ENCODE results near the gene SFTPB. TPM values are rescaled to one million over a fixed set of nuclear protein-coding genes. Genes with fewer than 3 reads are reported as not detected.

The SFTPB gene
- total RNA-seq, 1 experiment from 2014 or later, result 7.6 TPM

- TF ChIP-seq ZNF532 (CRISPR knock-in tag; IDR thresholded peaks at IDR 0.05; ENCODE audit: borderline replicate concordance), result no peak
- TF ChIP-seq ZNF232 (CRISPR knock-in tag; IDR thresholded peaks at IDR 0.05), result no peak
Measured at GRCh38 chr2:85652056-85652455, 15.9 kb downstream of the SFTPB start (continued).

DNA sequence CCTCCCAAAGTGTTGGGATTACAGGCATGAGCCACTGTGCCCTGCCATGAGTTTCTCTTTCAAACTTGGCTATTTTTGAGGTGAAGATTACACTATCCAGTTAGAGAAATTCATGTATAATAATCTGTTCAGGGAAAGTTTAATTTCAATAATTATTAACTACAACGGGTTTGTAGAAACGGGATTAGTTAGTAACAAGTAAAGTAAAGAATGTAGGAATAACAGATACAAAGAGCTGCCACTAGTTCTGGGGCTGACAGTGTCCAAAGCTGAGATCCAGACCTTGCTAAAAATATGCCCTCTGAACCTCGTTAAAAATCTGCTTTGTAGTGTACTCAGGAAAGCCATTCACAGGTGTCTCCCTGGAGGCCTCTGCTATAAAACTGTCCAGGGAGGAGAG, 16.9 kb downstream of the SFTPB start:
- Mint-ChIP-seq H3K27me3 (ENCODE audit: low read depth) (no peaks in the 10 kb centered on the region), H3K4me1 (peaks cover 5% of the 10 kb centered on the region), H3K4me3 (no peak overlapping the region), H3K9me3 (no peaks in the 10 kb centered on the region), H3K27ac (no peak overlapping the region), H3K36me3 (peaks cover 57% of the 10 kb centered on the region)
- ATAC-seq (no peak), DNase-seq (ENCODE audit: low spot score) (no peak)
- TF ChIP-seq USF2 (CRISPR knock-in tag; IDR thresholded peaks at IDR 0.05), result no peak
- no peak for TF ChIP-seq SP1 (CRISPR knock-in tag; conservative IDR thresholded peaks at IDR 0.05)
- TF ChIP-seq, protein P1, sequence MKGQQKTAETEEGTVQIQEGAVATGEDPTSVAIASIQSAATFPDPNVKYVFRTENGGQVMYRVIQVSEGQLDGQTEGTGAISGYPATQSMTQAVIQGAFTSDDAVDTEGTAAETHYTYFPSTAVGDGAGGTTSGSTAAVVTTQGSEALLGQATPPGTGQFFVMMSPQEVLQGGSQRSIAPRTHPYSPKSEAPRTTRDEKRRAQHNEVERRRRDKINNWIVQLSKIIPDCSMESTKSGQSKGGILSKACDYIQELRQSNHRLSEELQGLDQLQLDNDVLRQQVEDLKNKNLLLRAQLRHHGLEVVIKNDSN (CRISPR knock-in tag; IDR thresholded peaks at IDR 0.05), result no peak
- no peak for TF ChIP-seq ZNF671 (CRISPR knock-in tag; IDR thresholded peaks at IDR 0.05)
- no peak for TF ChIP-seq ZSCAN18 (CRISPR knock-in tag; IDR thresholded peaks at IDR 0.05)
- TF ChIP-seq NFYB (CRISPR knock-in tag; conservative IDR thresholded peaks at IDR 0.05; ENCODE audit: low read depth), result no peak
- no peak for TF ChIP-seq CREB1 (CRISPR knock-in tag; IDR thresholded peaks at IDR 0.05)
- TF ChIP-seq ZNF532 (CRISPR knock-in tag; IDR thresholded peaks at IDR 0.05; ENCODE audit: borderline replicate concordance), result no peak
- no peak for TF ChIP-seq NR2C2 (CRISPR knock-in tag; IDR thresholded peaks at IDR 0.05)
- TF ChIP-seq IRF1 (CRISPR knock-in tag; IDR thresholded peaks at IDR 0.05), result no peak
- POLR2A ChIA-PET, result no interaction called here
- CTCF ChIA-PET, result no interaction called here

DNA sequence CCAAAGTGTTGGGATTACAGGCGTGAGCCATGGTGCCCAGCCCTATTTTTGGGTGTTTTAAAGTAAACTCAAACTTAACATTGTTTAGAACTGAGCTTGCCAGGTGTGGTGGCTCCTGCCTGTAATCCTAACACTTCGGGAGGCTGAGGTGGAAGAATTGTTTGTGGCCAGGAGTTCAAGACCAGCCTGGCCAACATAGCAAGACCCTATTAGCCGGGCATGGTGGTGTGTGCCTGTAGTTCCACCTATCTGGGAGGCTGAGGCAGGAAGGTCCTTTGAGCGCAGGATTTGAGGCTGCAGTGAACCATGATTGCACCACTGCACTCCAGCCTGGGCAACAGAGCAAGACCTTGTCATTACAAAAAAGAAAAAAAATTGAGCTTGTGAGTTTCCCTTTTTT, 17.5 kb downstream of the SFTPB start:
- CTCF ChIA-PET, result no interaction called here
- POLR2A ChIA-PET, result no interaction called here

More for the DNA sequence above, 17.5 kb downstream of the SFTPB start:
- no peak overlapping the region for H3K27ac Mint-ChIP-seq
- no peaks in the 10 kb centered on the region for H3K9me3 Mint-ChIP-seq
- TF ChIP-seq MYBL2 (CRISPR knock-in tag; IDR thresholded peaks at IDR 0.05), result no peak
- TF ChIP-seq, protein P2, sequence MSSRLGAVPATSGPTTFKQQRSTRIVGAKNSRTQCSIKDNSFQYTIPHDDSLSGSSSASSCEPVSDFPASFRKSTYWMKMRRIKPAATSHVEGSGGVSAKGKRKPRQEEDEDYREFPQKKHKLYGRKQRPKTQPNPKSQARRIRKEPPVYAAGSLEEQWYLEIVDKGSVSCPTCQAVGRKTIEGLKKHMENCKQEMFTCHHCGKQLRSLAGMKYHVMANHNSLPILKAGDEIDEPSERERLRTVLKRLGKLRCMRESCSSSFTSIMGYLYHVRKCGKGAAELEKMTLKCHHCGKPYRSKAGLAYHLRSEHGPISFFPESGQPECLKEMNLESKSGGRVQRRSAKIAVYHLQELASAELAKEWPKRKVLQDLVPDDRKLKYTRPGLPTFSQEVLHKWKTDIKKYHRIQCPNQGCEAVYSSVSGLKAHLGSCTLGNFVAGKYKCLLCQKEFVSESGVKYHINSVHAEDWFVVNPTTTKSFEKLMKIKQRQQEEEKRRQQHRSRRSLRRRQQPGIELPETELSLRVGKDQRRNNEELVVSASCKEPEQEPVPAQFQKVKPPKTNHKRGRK (CRISPR knock-in tag; IDR thresholded peaks at IDR 0.05; ENCODE audit: borderline replicate concordance), result no peak
- TF ChIP-seq ZNF138 (CRISPR knock-in tag; conservative IDR thresholded peaks at IDR 0.05), result no peak
- no peak for TF ChIP-seq ZNF317 (CRISPR knock-in tag; IDR thresholded peaks at IDR 0.05; ENCODE audit: borderline replicate concordance, low read depth)
- peak; percentile 91 for TF ChIP-seq ZNF121 (CRISPR knock-in tag; IDR thresholded peaks at IDR 0.05)
- no peak for TF ChIP-seq USF2 (CRISPR knock-in tag; IDR thresholded peaks at IDR 0.05)
- H3K4me3 Mint-ChIP-seq, result no peak overlapping the region
- DNase-seq (ENCODE audit: low spot score) (no peak), ATAC-seq (no peak)
- H3K27me3 Mint-ChIP-seq (ENCODE audit: low read depth), result no peaks in the 10 kb centered on the region
- H3K4me1 Mint-ChIP-seq, result peaks cover 5% of the 10 kb centered on the region
- H3K36me3 Mint-ChIP-seq, result peaks cover 63% of the 10 kb centered on the region
